ENCODE results near the gene ETF1.

The ETF1 gene

GRCh38 chr5:138560971-138561370 lies 17.9 kb upstream of the ETF1 start:
- DNase-seq = no peak

GRCh38 chr5:138559937-138560336 lies 16.9 kb upstream of the ETF1 start:
- DNase-seq = no peak

DNA sequence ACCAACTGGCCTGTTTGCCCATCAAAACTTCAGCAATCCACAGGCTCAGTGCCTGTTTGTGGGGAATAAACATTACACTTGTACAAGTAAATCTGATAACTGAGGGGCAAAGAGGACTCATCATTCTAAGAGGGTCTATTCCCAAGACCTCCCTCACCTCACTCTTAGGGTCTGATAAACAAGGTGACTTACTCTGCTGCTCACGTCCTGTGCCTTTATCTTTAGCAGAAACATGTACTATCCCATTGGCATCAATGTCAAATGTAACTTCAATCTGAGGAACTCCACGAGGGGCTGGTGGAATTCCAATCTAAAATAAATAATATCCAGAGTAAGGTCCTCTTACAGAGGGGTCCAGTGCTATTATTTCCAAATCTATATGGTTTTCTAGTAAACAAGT lies 14.6 kb upstream of the ETF1 start:
- no peak for DNase-seq

- no peak for DNase-seq
Observed at GRCh38 chr5:138554143-138554542, 11.1 kb upstream of the ETF1 start.

DNA sequence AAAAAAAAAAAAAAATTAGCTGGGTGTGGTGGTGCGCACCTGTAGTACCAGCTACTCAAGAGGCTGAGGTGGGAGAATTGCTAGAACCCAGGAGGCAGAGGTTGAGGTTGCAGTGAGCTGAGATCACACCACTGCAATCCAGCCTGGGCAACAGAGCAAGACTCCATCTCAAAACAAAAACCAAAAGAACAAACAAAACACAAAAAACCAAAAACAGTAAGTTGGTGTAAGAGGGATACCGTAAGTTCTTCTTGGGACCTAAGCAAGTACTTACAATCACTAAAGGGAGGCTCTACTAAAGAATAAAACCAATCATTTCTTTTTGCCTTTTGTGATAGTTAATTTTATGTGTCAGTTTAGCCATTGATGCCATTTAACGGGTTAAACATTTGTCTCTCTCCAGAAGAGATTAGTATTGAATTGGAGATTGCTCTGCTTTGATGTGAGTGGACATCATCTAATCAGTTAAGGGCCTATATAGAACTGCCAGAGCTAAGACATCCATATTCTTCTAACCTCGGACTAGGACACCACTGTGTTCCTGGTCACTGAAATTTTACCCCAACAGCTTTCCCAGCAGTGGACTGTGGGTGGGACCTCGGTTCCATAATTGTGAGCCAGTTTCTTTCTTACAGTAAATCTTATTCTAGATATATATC lies 10.5 kb upstream of the ETF1 start:
- no peak for DNase-seq

- no peak for DNase-seq
Observed at GRCh38 chr5:138552657-138553056, 9.6 kb upstream of the ETF1 start.

GRCh38 chr5:138549414-138549813 lies 6.4 kb upstream of the ETF1 start:
- DNase-seq = no peak

DNA sequence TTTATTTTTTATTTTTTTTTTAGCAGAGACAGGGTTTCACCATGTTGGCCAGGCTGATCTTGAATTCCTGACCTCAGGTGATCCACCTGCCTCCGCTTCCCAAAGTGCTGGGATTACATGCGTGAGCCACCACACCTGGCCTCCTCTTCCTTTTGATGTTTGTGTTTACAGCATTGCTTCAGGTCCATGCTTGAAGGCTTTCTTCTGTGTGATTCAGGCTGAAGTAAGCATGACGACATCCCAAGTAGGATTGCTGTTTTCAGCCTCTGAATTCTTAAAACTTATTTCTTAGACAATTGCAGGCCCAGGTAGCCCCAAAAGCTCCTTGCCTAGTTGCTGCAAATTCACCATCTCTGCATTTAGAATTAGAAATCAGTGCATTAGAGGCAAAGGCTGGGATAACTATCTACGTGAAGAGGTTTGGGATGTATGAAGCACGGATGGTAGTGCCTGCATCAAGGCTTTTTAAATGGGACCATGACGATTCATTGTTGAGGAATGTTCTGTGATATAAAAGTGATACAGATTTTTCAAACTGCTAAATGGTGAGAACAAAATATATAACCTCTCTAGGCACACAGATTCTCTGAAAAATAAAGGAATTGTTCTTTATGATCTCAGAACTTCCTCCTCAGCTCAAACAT lies 3.0 kb upstream of the ETF1 start:
- no peak for DNase-seq

DNA sequence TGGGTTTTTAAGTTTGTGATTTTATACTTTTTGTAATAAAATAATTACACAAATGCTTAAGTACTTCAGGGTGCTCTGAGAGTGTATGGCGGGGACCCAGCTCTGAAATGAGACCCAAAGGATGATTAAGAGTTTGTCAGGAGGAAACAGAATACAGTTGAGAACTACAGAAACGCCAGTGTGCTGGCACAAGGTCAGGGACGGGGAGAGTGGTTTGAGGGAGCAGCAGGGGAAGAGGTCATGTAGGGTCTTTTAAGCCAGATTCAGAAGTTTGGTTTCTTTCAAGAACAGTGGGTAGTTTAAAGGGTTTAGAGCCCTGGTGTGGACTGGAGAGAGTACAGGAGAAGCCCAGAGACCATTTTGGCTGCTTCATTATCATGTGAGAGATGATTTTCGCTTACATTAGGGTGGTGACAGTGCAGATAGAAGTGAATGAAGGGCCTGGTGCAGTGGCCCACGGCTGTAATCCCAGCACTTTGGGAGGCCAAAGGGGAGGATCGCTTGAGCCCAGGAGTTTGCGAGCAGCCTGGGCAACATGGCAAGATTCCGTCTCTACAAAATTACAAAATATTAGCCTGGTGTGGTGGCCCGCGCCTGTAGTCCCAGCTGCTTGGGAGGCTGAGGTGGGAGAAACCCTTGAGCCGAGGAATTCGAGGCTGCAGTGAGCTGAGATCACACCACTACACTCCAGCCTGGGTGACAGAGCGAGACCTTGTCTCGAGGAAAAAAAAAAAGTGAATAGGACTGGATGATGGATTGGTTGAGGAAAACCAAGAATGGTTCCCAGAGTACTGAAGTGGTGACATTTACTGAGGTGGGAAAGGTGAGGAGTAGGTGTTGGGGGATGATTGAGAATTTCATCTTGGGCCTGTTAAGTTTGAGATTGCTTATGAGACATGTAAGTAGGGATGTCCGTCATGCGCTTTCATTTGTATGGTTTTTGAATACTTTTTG lies 1.4 kb upstream of the ETF1 start:
- no peak for DNase-seq

GRCh38 chr5:138543730-138544104 lies 681 bp upstream of the ETF1 start:
- DNase-seq = no peak

GRCh38 chr5:138542180-138542955 lies 668 bp downstream of the ETF1 start:
- no peak for DNase-seq

GRCh38 chr5:138541511-138542179 lies 1.4 kb downstream of the ETF1 start:
- DNase-seq = no peak

DNA sequence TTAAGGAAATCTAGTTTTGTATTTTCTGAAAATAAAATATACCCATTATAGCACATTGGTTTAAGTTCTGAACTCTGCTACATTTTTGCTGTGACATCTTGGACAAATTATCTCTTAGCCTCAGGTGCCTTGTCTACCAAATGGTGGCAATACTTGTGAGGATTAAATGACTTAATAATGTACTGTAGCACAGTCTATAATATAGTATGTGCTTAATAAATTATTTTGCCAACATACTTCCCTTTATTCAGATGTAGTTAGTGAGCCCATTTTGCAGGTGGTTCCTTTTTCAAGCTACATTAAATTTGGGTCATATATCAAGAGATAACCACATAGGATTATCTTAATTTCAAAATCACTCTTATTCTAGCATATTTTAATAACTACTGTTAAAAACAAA lies 3.2 kb downstream of the ETF1 start:
- no peak for DNase-seq

- no peak for DNase-seq
Observed at GRCh38 chr5:138538943-138539627, 4.0 kb downstream of the ETF1 start.

DNA sequence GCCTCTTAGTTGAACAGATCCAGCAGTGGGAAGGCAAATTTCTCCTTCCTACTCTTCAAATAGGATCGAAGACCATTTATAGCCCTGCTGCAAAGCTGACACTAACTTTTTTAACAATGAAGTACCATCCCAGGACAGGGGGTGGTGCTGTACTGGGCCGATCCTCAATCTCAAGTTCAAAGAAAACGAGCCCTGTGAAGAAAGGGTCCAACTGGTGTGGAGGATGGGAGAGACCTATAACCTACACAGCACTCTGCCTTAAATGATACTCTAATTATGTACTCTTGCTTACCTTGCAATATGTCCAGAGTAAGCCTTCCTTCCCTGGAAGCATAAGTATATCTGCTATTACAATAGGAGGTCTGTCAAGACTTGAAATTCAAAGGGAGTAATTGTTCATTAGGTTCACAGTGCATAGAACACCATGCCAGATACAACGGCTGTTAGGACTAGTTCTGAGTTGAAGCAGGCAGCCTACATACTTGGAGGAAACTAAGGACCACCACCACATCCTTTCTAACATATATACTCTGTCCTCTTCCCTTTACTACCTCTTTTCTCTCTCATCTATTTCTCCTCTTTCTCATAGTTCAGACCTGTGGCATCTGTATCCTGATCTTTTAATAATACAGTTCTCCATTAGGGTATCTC lies 6.2 kb downstream of the ETF1 start:
- DNase-seq = no peak

DNA sequence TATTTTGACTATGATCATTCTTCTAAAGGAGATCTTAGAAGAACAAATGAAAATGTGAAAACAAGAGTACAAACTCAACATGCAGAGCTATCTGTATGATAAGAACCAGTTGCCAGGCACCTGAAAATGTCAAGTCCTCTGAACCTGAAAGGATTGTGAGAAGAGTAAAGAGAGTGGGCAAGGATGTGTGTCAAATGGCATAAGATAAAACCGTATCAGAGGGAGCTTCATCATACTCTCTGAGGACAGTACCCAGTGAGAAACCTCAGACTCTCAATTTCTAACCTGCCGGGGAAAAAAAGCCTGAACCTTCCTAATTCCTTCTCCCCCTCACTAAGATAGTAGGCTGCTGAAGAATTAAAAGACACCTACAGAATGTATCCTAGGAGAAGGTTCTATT lies 6.8 kb downstream of the ETF1 start:
- no peak for DNase-seq

DNA sequence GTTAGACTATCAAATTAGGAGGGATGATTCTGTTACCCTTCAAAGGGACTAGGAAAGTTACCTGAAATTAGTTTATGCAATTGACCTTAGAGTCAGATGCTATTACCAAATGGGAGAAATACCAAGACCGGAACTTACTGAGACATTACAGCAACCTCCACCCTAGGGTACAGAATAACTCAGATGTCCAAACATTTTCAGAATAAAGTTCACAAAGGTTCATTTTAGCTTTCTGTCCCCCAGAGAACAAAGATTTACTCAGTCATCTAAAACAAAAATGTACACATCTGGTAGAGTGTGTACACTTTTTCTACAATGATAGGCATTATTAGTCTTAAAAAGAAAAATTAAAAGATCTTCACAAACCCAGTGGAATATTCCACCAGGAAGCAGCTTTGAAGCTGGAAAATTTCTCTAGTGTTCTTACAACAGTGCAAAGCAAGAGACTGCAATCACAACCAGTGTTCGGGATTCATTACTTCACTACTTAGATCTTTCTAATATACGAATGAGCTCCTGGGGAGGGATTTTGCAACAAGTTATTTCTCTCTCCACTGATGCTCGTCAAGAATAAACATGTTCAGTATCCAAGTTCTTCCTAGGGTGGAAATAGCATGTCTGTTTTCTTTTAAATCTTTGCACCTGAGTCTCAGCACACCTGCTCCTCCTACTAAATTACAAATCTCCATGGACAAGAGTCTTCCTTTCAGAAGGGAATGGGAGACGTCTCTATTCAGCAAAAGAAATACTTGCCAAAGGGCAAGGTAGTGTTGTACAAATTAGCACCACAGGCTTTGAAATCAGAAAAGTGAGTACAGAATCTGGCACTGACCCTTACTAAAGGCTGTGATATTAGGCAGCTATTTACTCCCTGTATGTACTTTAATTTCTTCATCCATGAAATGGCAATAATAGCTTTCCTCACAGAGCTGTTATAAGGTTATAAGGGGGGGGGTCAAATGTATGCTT lies 8.8 kb downstream of the ETF1 start:
- DNase-seq = no peak

GRCh38 chr5:138529812-138530211 lies 13.2 kb downstream of the ETF1 start:
- no peak for DNase-seq

DNA sequence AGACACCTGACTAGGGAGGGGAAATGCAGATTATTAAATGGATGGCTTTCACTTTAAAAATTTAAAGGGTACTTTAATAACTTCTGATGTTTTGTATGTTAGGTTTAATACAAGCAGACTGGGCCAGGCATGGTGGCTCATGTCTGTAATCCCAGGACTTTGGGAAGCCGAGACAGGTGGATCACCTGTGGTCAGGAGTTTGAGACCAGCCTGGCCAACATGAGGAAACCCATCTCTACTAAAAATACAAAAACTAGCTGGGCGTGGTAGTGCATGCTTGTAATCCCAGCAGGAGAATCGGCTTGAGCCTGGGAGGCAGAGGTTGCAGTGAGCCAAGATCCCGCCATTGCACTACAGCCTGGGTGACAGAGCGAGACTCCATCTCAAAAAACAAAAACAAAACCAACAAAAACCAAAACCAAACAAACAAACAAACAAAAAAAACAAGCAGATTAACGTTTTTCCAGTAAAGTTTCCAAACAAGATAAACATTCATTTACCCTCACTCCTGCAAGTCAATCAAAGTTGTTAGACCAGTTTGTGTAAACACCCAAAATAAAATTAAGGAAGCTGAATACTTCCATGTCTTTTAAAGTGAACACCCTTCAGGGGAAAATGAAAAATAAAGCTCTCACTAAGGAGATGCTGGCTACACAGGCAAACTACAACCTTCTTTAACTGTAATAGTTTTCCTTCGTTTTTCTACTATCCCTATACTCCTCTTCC lies 14.1 kb downstream of the ETF1 start:
- no peak for DNase-seq

Measured in NCI-H345 (cell line).